ENCODE data around the gene RND1. TPM values are rescaled to one million over a fixed set of nuclear protein-coding genes. Genes with fewer than 3 reads are reported as not detected.
A peak's percentile ranks its signal among the peaks of the same experiment; 100 is the strongest.

Gene RND1
- polyA plus RNA-seq (2011; rRNA removed): 37.8 and 54.5 TPM in 2 replicates
- 40.9 and 56.4 TPM in 2 replicates for polyA plus RNA-seq (2012; cell fraction: cytosol; rRNA removed)
- 52.9 and 85.6 TPM in 2 replicates for polyA plus RNA-seq (2012; cell fraction: nucleus; rRNA removed)
- 16.8 to 28.7 TPM (median 26.5 TPM) in 3 replicates for polyA plus RNA-seq (2017; fragmentation: RNase III; extraction: RNeasy Plus Mini Kit Qiagen cat#74134 plus additional on column Dnase treatment)
- polyA minus RNA-seq (2011; rRNA and poly(A)+ RNA removed): 59.3 and 68.2 TPM in 2 replicates

GRCh38 chr12:48865281-48866051, at the start of gene RND1:
RND1 (minus strand) TSS chr12:48865870; CDS start chr12:48865767, 103 bp downstream.
- peak; percentile 93 to 98 for DNase-seq (ENCODE audit: low read depth in 1 of 2, low spot score in 1 of 2)
- ATAC-seq: peak; percentile 87 to 89
- peak within 1 kb of the TSS; percentile 83 to 86 for H3K27ac ChIP-seq
- ChIA-PET POLR2A (interaction anchor here (0.6 to 5.5 kb wide), 24 partner anchors 9 to 265 kb away, joined by 3 to 157 read pairs (median 6); partner anchors contain the start of genes ARF3, DDX23 and FKBP11), CTCF (interaction anchor here (0.8 to 33.1 kb wide), 7 partner anchors 4 to 131 kb away, joined by 3 to 1365 read pairs (median 3); partner anchors contain the start of genes DDX23, FKBP11 and RND1)
- peak within 1 kb of the TSS; percentile 68 for H3K4me3 ChIP-seq
- H3K4me2 ChIP-seq: peak within 1 kb of the TSS; percentile 84
- no peaks in the 10 kb centered on the region for H3K9me3 ChIP-seq
- WGBS (ENCODE audit: missing lambda C conversion rate): 3% methylated on average over 31 of the region's 32 CpGs
- FAIRE-seq: peak; percentile 76
- H3K4me1 ChIP-seq: peaks cover 70% of the 10 kb centered on the region
- TF ChIP-seq PHF8 (IDR thresholded peaks at IDR 0.05; ENCODE audit: borderline replicate concordance, low read depth) (peak; percentile 96), MAZ (IDR thresholded peaks at IDR 0.05; ENCODE audit: borderline replicate concordance, low read depth, low read length) (no peak), SREBF2 (IDR thresholded peaks at IDR 0.05) (no peak), MAX (IDR thresholded peaks at IDR 0.05) (peak; percentile 57; the same call in 1 of the 2 replicates), CEBPB (IDR thresholded peaks at IDR 0.05) (peak in 1 of 2 experiments; percentile 41; a peak in 2 of 4 replicates), ATOH8 (CRISPR knock-in tag; IDR thresholded peaks at IDR 0.05; ENCODE audit: low read depth) (no peak), HDAC2 (IDR thresholded peaks at IDR 0.05) (no peak), RAD21 (conservative IDR thresholded peaks at IDR 0.05 in 1 of 2, IDR thresholded peaks at IDR 0.05 in 1 of 2) (no peak), ZFP36 (IDR thresholded peaks at IDR 0.05; ENCODE audit: borderline replicate concordance, partially characterized antibody) (no peak), SMC3 (IDR thresholded peaks at IDR 0.05) (no peak), CHD4 (IDR thresholded peaks at IDR 0.05; ENCODE audit: borderline replicate concordance) (no peak), RCOR1 (IDR thresholded peaks at IDR 0.05; ENCODE audit: low read depth, low read length) (no peak), RARB (CRISPR knock-in tag; IDR thresholded peaks at IDR 0.05) (0 out of 2 replicates have a peak, but pooled peaks have one; percentile 50), TFCP2L1 (CRISPR knock-in tag; IDR thresholded peaks at IDR 0.05) (peak; percentile 85), EHMT2 (IDR thresholded peaks at IDR 0.05; ENCODE audit: low read depth) (no peak), KDM1A (IDR thresholded peaks at IDR 0.05; ENCODE audit: low read depth) (no peak), BCL3 (IDR thresholded peaks at IDR 0.05) (peak; percentile 96), REST (IDR thresholded peaks at IDR 0.05) (peak; percentile 45; the same call in 1 of the 2 replicates), JUN (IDR thresholded peaks at IDR 0.05) (peak; percentile 81 to 87), ZC3H11A (IDR thresholded peaks at IDR 0.05) (no peak), NFE2L2 (conservative IDR thresholded peaks at IDR 0.05; ENCODE audit: low read length) (no peak), NPAS2 (CRISPR knock-in tag; IDR thresholded peaks at IDR 0.05; ENCODE audit: borderline replicate concordance) (no peak), POLR2A (IDR thresholded peaks at IDR 0.05; ENCODE audit: low read length) (peak; percentile 100), HEYL (CRISPR knock-in tag; IDR thresholded peaks at IDR 0.05) (no peak), HOXA7 (CRISPR knock-in tag; IDR thresholded peaks at IDR 0.05) (peak; percentile 96), RNF2 (IDR thresholded peaks at IDR 0.05; ENCODE audit: borderline replicate concordance, low read depth) (no peak), HOXB5 (CRISPR knock-in tag; IDR thresholded peaks at IDR 0.05) (peak; percentile 76), ESRRA (IDR thresholded peaks at IDR 0.05; ENCODE audit: borderline replicate concordance, low read length) (no peak), MAFK (IDR thresholded peaks at IDR 0.05; ENCODE audit: partially characterized antibody) (peak; percentile 82), USF2 (IDR thresholded peaks at IDR 0.05) (no peak), POLR2AphosphoS2 (conservative IDR thresholded peaks at IDR 0.05; ENCODE audit: low read length) (no peak), JUNB (IDR thresholded peaks at IDR 0.05) (no peak), E2F6 (IDR thresholded peaks at IDR 0.05; ENCODE audit: borderline replicate concordance, low read depth) (no peak)
